Endometrium (tissue), 2 donors: Measurements from ENCODE around the gene PDE8B.

Source experiments
- FAIRE-seq: peaks from 2 replicates; lab custom pipeline; 2012; peaks lifted over from hg19 to GRCh38; lab: Jason Lieb, UNC
- donor health status: control.
- donor health status: control.

Gene PDE8B

DNA sequence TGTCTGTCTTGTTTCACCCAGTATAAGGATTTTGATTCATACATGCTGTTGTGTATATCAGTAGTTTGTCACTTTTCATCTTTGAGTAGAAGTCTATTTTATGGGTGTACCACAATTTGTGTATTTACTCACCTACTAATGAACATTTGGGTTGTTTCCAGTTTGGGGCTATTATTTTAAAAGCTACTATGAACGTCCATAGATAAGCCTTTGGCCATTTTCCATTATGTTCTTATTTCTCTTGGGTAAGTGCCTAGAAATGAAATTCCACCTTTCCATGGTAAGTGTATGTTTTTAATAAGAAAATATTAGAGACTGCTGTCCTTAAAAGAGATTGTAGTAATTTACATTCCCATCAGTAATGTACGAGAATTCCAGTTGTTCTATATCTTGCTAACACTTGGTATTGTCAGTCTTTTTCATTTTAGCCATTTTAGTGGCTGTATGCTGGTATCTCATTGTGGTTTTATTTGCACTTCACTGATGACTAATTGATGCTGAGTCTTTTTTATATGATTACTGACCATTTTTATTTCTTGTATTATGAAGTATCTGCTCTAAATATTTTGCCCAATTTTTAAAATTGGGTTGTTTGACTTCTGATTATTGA lies 17.9 kb upstream of the PDE8B start:
- FAIRE-seq, result no peak

DNA sequence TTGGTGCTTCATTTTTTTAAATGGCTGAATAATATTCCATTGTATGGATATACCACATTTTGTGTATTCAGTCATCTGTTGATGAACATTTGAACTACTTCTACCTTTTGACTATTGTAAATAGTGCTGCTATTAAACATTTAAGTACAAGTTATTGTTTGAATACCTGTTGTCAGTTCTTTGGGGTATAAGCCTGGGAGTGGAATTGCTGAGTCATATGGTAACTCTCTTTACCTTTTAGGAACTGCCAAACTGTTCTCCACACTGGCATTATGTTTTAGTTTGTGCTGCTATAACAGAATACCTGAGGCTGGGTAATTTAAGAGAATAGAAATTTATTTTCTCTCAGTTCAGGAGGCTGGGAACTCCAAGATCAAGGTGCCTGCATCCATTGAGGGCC lies 15.7 kb upstream of the PDE8B start:
- FAIRE-seq, result no peak

DNA sequence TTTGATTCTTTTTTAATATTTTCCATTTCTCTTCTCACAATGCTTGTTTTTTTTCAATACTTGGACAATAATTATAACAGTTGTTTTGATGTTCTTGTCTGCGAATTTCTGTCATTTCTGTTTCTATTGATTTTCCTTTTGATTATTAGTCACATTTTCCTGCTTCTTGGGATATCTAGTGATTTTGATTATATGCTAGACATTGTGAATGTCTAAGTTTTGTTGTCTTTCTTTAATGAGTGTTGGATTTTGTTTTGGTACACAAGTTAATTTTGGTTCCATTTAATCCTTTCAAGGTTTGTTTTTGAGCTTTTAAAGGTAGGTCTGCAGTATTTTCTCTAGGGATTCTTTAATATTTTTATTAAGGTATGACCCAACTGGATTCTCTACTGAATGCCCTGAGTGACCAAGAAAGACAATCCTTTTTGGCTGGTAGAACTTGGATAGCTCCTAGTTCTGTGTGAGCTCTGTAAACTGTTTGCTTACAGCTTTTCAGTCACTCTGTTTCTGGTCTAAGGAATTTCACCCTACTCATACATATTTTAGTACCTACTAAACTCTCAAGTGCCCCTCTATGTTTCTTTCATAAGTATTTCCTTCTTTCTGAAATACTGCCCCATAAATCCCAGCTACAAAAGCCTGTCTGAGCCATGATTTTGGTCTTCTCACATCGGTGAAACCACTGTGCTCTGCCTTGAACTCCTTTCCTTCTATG lies 12.5 kb upstream of the PDE8B start:
- FAIRE-seq, result no peak

DNA sequence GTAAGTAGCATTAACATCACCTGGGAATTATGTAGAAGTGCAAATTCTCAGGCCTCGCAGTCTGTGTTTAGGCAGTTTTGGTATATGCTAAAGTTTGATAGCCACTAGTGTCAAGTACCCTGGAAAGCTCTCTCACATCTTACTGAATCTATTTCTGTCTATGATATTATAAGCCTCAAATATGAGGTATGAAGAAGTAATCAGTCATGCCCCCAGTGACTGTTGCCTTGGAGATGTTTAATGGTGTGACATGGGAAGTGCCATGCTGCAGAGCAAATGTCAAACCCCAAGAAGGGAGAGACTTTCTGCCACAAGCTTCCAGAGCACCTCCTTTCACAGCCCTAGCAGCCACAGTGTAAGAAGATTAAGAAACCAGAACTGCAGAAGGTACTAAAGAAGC lies 9.8 kb upstream of the PDE8B start:
- no peak for FAIRE-seq

DNA sequence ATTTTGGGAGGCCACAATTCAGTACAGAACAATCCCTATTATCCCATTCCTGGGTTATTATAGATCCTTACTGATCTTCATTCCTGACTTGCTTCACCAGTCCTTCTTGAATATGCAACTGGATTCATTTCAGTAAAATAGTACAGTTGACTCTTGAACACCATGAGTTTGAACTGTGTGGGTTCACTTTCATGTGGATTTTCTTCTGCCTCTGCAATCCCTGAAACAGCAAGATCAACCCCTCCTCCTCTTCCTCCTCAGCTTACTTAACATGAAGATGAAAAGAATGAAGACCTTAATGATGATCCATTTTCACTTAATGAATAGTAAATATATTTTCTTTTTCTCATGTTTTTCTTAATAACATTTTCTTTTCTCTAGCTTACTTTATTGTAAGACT lies 8.3 kb upstream of the PDE8B start:
- no peak for FAIRE-seq

DNA sequence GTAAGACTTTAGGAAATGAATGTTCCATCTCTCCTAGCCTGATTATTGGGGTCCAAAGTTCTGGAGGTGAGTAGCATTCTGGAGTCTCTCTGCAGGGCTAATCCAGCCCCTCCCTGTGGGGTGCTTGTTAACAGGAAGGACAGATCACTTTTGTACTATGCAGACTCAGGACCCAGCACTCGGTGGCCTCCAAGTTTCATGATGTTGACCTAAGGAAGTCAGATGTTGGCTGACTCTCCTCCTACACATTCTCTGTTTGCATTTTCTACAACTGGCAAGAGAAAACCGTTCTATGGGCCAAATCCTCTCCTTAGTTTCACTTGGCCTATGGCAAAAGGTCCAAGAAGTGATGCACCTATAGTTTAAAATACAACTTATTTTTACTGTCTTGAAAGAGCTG lies 5.5 kb upstream of the PDE8B start:
- FAIRE-seq, result no peak

DNA sequence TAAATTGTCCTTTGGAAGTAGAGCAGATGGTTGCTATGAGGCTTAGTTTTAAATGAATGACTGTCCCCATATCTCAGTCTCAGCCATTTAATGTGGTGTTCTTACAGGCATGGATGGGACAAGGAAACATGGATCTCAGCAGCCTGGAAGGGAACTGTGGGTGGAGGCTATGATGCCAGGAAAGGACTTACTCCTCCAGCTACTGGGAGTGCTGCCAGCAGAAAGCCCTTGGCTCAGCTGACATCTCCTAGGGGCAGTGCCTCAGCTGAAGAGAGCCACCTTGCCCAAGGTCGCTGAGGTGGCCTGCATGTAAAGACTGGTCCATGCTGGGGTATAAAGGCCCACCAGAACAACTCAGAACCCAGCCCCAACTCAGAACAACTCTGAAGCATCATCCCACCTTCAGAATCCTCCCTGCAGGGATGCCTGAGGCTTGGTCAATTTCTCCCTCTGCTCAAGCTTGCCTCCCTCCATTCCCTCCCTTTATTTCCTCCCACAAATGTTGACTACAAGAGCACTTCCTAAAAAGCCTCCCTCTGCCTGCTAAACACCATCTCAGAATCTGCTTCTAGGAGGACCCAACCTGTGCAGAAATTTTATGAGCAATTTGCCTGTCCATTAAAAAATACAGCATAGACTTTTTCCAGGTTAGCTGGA lies 1.8 kb upstream of the PDE8B start:
- no peak for FAIRE-seq

DNA sequence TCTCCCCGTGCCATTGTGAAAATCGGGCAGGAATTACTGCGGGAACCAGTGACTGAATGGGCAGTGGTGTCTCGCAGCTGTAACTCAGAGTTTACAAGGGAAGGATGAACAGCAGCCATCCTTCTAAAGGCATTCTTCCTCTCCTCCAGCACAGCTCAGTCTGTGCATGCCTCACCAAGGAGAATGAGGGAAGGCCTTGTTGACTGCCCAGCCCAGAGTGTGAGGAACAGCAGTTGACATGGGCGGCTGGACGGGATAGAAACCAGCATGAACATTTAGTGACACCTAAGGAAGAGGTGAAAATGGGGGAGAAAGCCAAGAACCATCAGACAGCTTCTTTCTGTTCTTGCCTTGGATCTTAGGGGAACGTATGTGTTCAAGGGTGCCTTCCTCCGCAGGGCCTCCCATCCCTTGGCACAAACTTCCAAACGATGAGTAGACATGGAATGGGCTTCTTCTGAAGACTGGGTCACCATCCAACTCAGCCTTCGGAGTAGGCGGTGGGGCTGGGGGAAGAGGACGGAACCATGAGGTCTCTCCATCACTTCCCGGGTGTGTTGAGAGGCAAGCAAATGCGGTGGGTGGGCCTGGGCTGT lies 887 bp upstream of the PDE8B start:
- no peak for FAIRE-seq

DNA sequence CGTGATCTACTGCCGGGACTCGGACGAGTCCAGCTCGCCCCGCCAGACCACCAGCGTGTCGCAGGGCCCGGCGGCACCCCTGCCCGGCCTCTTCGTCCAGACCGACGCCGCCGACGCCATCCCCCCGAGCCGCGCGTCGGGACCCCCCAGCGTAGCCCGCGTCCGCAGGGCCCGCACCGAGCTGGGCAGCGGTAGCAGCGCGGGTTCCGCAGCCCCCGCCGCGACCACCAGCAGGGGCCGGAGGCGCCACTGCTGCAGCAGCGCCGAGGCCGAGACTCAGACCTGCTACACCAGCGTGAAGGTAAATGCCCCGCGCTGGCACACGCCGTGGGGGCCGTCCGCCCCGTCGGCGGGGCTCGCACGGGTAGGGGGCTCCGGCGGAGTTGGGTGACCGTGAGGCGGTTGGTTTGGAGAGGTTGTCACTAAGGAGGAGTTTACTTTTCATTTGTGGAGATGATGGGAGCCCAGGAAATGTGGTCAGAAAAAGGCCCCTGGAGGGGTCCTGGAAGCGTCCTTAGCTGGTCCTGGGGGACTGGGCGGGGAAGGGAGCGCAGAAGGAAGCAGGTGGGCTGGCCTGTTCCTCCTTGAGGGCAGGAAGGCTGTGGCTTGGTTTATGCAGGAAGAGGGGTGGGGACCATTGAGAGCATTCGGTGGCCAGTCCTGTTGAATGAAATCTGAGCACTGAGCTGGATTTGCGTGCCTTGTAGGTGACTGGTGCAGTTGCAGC lies 647 bp downstream of the PDE8B start:
- FAIRE-seq, result no peak

DNA sequence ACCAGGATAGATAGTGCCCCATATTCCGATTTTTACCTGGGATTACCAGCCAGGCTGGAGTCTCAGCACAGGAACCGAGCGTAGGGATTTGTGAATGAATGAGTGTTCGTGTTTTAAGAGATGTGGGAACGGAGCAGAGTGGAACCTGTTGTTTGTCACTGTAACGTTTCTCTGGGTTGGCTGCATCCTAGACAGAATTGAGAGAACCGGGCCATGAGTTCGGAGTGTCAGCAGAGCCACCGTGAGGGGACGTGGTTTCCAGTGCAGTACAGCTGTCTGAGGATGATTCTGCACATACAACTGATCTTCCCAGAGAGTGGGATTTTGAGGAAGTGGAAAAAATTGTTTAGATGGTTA lies 1.2 kb downstream of the PDE8B start:
- no peak for FAIRE-seq

DNA sequence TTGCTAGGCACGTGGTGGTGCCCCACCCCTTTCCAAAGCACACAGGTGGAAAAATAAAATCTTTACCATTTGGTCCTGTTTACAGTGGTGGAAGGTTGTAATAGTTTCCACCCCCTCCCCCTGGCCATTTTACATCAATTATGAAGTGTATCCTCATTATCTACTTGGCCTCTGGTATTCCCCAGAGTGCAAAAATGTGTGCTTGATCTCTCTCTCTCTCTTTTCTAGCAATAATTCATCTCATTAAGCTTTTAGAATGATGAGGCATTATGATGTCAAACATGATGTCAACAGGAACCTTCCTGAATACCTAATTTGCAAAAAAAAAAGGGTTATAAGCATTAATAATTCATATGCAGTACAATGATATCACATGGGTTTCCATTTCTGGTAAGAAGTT lies 3.1 kb downstream of the PDE8B start:
- FAIRE-seq, result no peak

DNA sequence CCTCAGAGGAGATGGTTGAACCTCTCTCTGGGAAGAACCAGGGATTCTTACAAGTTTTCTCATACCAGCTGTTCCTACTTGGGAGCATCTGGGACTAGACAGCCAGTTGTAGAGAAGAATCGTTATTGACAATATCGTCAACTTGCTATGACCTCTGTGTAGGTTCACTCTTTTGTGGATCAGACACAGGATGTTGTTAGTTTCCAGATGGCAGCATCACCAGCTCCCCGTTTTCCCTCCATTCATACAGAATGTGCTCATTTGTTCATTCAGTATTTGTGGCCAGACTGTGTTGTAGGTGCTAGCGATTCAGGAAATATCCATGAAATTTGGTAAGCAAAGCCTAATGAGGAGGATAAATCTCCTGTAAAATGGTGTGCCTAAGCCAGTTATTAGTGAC lies 3.7 kb downstream of the PDE8B start:
- no peak for FAIRE-seq

DNA sequence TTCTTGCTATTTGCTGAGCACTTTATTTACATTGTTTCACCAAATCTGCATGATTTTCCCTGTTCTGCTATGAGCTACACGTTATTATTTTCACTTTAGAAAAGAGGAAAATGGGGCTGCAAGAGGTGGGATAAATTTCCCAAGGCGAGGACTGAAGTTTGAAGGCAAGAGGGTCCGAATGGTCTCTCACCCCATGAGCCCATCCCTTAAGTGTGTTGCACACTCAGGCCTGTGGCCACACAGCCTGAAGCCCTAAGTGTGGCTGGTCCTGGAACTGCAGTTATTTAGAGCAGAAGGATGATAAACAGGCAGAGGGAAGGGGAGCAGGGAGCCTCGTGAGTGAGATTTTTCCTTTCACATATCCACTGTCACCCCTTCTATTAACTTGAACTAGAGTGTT lies 7.8 kb downstream of the PDE8B start:
- FAIRE-seq, result no peak

DNA sequence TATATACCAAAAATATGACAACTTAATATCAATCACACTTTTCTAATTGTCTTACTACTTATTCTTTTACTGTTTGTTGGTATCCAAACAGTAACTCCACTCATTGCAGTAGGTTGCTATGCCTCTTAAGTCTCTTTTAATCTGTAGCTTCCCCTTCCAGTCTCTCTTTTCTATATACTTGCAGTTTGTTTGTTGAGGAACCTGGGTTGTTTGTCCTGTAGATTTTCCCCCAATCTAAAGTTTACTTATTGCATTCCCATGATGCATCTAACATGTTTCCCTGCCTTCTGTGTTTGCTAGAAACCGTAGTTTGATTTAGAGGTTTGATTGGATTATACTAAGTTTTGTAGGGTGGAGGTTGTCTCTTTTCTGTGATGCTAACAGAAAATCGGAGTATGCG lies 10.6 kb downstream of the PDE8B start:
- no peak for FAIRE-seq

DNA sequence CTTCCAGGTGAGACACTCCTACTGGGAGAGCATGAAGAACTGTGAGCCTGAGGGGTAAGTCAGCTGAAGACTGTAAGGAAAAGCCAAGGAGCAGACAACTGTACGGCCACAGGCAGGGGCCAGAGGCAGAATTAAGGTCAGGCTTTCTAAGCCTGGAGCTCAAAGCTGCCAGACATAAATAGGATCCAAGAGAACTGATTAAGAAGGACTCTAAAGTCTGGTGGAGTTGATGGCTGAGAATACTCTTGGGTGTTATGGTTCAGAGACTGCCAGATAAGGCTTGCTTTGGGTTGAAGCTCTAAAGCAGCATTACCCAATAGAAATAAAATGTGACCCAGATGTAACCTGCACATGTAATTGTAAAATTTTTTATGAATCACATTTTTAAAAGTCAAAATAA lies 12.2 kb downstream of the PDE8B start:
- FAIRE-seq, result peak; percentile 63

DNA sequence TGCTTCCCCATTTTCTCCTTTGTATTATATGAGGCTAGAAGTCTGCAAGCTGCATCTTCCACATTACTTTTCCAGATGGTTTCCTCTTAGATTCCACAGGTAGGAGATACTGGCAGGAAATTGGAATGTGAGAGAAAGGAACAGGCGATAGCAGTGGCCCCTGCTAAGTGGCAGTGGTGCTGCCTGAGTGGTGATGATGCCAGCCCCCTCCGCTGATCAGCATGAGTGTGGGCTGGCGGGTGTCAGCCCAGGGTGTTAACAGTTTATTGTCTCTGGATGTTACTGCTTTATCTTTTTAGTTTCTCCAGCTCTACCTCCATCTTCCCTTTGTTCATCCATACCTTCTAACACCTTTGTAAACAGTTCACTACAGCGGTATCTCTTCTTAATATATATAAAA lies 13.2 kb downstream of the PDE8B start:
- FAIRE-seq, result no peak

DNA sequence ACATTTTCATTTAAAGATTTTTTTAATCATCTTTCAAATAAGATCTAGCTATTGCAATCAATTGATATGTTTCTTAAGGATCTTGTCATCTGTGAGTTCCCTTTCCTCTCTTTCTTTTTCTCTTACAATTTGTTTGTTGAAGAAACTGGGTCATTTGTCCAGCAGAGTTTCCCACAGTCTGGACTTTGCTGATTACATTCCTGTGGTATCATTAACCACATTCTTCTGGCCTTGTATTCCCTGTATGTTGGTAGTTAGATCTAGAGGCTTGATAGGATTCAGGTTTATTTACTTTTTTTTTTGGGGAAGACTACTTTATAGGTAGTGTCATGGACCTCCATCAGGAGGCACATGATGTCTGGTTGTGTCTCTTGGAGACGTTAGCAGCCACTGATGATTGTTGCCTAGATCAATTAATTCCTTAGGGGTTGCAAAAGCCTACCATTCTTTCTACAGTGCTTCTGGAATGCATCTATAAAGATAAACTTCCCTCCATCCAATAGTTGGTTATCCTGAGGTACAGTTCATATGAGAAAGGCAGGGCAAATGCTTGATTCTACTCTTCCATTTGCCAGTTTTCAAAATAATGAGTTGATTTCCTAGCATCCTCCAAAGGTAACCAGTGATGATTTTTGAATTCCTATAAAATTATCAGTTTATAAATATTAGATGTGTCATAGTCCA lies 14.3 kb downstream of the PDE8B start:
- FAIRE-seq, result peak; percentile 79

DNA sequence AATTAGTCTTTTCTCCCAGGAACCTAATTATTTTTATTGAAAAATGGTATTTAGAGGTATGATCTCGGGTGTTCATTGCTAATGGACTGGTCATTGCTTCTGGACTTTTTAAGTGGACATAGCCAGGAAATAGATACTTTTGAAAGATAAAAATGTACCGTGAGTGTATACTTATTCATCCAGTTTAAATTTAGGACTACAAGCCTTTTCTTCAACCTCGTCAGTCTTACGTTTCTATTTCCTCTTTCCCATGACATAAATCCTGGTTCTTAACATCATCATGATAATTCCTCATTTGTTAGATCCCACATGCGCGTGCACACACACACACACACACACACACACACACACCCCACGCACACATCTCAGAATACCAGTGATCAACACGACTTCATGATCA lies 15.1 kb downstream of the PDE8B start:
- no peak for FAIRE-seq

DNA sequence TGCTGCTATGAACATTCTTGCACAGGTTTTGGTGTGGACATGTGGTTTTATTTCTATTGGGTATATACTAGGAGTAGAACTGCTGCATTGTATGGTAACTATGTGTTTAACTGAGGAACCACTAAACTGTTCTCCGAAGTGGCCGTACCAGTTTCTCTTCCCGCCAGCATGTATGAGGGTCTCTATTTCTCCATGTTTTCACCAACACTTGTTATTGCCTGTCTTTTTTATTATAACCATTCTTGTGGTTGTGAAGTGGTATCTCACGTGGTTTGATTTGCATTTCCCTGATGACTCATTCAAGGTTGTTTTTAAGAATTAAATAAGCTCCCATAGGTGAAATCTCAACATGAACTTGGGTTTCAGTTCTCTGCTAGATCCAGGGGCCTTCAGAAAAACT lies 19.4 kb downstream of the PDE8B start:
- no peak for FAIRE-seq

DNA sequence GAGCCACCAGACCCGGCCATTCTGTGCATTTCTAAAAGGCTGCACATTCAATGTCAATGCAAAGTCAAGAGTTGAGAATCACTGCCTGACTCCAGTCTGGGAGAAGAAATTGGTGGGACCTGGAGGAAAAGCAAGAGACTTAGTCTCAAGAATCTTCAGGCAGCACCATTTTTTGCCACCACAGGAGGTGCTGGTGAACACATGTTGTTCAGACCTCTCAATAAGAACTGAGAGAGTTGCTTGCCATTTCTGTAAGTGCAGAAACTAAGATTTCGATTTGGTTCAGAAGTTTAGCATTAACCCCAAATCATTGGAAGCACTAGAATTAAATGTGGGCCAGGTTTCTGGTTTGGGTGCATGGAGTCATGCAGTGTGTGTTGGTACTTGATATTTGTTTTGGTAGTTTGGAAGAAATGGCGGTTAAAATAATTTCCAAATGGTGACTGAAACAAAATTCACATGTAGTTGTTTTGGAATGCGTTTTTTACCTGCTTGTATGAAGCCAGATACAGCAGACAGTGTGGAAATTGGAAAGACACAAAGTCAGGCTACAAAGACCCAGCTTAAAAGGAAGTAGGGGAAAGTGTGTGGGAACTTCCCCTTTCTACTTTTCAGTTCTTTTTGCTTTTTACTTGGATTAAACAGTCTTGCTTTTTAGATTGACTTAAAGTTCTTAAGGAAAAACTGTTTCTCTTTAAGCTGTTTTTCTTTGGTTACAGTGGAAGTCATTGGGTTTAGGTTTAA lies 20.4 kb downstream of the PDE8B start:
- FAIRE-seq, result no peak

DNA sequence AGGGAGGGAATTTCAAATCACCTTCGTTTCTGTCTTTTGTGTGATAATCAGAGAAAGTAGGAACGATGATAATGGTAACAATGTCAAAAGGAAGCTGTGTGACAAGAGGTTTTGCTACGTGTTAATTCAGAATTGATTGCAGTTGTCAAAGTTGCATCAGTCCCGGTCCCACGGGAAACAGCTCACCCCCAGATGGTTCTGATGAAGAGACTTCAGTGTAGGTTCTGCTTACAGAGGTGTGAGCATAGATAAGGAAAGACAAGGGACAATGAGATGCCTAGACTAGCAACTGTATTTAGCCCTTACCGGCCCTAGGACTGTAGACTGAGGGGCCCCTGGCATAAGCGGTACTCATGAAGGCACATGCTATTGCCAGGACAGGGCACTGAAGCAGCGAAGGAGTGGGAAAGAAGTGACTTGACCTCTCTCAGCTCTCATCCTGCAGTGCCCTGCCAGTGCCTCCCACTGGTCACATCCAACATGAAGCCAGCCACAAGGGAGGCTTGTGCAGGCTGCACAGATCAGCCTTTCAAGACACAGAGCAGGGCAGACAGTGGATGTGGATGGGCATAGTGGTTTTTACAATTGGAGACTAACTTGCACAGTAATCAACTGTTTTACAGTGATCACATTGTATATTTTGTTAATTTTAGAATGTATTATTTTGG lies 21.1 kb downstream of the PDE8B start:
- FAIRE-seq, result no peak
